Tibial artery (tissue), 4 donors: Measurements from ENCODE around the gene UBE2V1.

ENCODE experiments used
- DNase-seq, 2 donors: peaks; one replicate each; pipeline ENCODE4 v3.0.0-alpha.2; 2019
- H3K27ac ChIP-seq, 2 donors: fragments of 200-600 bp; sonication (generic) in 1 of 2; 1 replicate in 1 of 2; 2 replicates in 1 of 2; pipeline ENCODE4 v1.5.1; 2018 to 2019; ENCODE audit warnings: mild to moderate bottlenecking in 1 of 2
- H3K27me3 ChIP-seq, 2 donors: fragments of 200-600 bp; sonication (generic) in 1 of 2; one replicate each; pipeline versions ENCODE4 v1.5.1 to v1.6.0; 2016 to 2019
- H3K36me3 ChIP-seq, 3 donors: fragments of 200-600 bp; sonication (generic) in 2 of 3; one replicate each; pipeline ENCODE4 v1.5.1; 2016 to 2019; ENCODE audit warnings: mild to moderate bottlenecking in 2 of 3
- H3K4me1 ChIP-seq, 4 donors: fragments of 200-600 bp; sonication (generic) in 2 of 4; 1 replicate in 3 of 4; 2 replicates in 1 of 4; pipeline ENCODE4 v1.5.1; 2016 to 2019
- H3K4me3 ChIP-seq, 2 donors: fragments of 200-600 bp; sonication (generic) in 1 of 2; 1 replicate in 1 of 2; 2 replicates in 1 of 2; pipeline ENCODE4 v1.5.1; 2018 to 2019; ENCODE audit warnings: mild to moderate bottlenecking in 2 of 2
- H3K9me3 ChIP-seq, 3 donors: fragments of 200-600 bp; sonication (generic) in 1 of 3; one replicate each; pipeline ENCODE4 v1.5.1; 2016 to 2019
- intact Hi-C: fragments of 100-400 bp; cut with DNase I; formaldehyde crosslinking; loops from one replicate; pipeline ENCODE4 v1.15.0; 2023; ENCODE audit warnings: low total_unique reads
- TF ChIP-seq, protein P1 (sequence below), 2 experiments: fragments of 200-600 bp in 1 of 2; fragments of 450-650 bp in 1 of 2; IDR thresholded peaks; one replicate each; pipeline ENCODE4 v1.5.1; 2017 to 2019; ENCODE audit warnings: antibody characterized with exemption in 2 of 2, mild to moderate bottlenecking in 1 of 2, moderate library complexity in 1 of 2

Gene UBE2V1

DNA sequence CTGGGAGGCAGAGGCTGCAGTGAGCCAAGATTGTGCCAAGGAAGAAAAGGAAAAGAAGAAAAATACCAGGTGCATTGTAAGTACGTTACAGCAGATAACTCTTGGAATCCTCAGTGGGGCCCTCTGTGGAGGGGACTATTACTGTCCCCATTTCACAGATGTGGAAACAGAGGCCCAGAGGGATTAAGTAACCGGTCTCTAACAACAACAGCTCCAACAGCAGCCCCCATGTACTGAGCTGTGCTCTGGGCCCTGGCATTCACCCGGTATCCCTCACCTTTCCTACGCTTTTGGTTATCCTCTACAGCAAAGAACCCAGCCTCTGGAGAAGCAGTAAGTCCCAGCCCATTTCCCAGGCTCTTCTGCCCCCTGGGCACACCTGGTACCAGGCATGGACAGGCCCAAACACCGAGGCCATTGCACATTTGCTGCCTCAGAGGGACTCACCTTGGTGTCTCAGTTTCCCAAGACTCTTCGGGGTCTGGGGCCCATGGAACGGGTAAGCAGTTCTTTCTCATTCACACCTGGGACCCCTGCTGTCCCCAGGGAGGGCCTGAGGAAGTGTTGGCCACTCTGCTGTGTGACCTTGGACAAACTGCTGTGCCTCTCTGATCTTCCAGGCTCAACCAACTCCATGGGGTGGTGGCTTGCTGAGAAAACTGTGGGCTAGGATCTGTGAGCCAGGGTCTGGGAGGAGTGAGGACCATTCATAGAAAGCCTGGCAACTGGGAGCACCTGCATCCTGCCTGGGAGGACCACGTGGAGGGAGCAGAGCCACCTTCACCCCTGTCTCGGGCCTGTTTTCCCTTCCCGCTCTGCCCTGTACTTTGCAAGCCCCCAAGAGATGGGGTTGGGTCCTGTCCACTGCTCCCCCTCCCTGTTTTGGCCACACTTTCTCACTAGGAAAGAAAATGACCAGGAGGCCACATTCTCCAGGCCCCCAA, 70.3 kb downstream of the UBE2V1 start:
- peaks cover 0 to 13% (median 2%) of the 10 kb centered on the region in 4 donors for H3K4me1 ChIP-seq
- no peaks in the 10 kb centered on the region for H3K27me3 ChIP-seq
- no peaks in the 10 kb centered on the region for H3K36me3 ChIP-seq
- TF ChIP-seq, protein P1, sequence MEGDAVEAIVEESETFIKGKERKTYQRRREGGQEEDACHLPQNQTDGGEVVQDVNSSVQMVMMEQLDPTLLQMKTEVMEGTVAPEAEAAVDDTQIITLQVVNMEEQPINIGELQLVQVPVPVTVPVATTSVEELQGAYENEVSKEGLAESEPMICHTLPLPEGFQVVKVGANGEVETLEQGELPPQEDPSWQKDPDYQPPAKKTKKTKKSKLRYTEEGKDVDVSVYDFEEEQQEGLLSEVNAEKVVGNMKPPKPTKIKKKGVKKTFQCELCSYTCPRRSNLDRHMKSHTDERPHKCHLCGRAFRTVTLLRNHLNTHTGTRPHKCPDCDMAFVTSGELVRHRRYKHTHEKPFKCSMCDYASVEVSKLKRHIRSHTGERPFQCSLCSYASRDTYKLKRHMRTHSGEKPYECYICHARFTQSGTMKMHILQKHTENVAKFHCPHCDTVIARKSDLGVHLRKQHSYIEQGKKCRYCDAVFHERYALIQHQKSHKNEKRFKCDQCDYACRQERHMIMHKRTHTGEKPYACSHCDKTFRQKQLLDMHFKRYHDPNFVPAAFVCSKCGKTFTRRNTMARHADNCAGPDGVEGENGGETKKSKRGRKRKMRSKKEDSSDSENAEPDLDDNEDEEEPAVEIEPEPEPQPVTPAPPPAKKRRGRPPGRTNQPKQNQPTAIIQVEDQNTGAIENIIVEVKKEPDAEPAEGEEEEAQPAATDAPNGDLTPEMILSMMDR (IDR thresholded peaks at IDR 0.05), result no peak
- intact Hi-C loops, result no loop called here
- no peak for DNase-seq
- no peak overlapping the region for H3K4me3 ChIP-seq
- no peak overlapping the region for H3K27ac ChIP-seq
- H3K9me3 ChIP-seq, result no peaks in the 10 kb centered on the region

DNA sequence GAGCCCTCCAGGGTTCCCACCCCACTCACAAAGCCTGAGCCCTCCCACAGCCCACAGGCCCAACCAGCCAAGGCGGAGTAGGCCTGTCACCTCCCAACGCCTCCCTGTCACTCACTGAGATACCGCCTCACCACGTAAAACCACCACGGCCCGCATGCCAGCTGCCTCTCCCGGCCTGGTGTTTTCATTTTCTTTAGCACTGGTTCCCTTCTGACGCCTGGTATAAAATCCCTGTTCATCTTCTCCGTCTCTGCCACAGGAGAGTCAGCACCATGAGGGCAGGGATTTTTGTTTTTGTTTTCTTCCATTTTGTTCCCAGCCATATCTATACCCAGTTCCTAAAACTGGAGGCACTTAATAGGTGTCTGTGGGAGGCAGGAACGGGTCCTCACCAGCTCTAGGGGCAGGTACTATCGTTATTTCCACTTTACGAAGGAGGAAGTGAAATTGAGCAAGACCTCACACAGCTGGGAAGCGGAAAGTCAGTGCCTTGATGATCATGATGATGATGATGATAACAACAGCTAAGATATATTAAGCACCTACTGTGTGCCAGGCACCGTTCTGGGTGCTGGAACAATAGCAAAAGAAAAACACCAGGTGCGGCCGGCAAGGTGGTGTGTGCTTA, 71.6 kb downstream of the UBE2V1 start:
- no peaks in the 10 kb centered on the region for H3K9me3 ChIP-seq
- peaks cover 0 to under 1% (median 0%) of the 10 kb centered on the region in 4 donors for H3K4me1 ChIP-seq
- intact Hi-C loops, result no loop called here
- no peak overlapping the region for H3K27ac ChIP-seq
- no peaks in the 10 kb centered on the region for H3K27me3 ChIP-seq
- no peak overlapping the region for H3K4me3 ChIP-seq
- TF ChIP-seq, protein P1 (IDR thresholded peaks at IDR 0.05), result no peak
- no peaks in the 10 kb centered on the region for H3K36me3 ChIP-seq
- no peak for DNase-seq

DNA sequence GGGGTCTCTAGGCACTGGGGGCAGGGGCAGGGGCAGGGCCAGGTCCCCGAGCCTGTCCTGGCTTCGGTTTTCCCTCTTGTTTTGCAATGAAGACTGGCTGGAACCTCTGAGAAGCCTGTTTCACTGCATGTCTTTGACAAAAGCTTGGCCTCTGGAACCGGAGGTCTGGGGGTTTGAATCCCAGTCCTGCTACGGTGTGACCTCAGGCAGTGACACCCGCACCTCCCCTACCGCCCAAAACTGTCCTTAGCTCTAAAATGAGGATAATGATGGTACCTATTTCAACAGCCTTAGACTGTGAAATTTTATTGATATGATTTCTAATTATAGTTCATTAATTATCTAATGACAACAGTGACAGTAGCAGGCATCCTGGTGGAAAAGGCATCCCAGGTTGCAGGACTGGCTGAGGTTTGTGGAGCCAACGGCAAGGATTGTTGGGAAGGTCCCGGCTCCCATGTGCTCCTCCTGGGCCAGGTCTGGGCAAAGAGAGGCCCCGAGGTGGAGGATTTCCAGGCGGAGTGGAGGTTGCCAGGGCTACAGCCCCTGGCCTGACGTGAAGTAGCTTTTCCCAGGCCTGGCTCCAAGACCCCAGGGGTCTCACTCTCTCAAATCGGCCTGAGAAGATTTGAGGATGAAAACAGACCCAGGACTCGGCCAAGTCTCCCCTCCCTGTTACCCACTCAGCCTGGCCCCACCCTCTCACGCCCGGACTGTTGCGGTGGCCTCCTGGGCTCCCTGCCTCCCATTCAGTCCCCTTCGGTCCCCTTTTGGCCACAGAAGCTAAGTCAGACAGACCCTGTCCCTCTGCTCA, 72.3 kb downstream of the UBE2V1 start:
- H3K9me3 ChIP-seq, result no peaks in the 10 kb centered on the region
- no peak overlapping the region for H3K4me3 ChIP-seq
- no peak overlapping the region for H3K27ac ChIP-seq
- H3K4me1 ChIP-seq, result peaks cover 0 to 2% (median 0%) of the 10 kb centered on the region in 4 donors
- DNase-seq, result no peak
- TF ChIP-seq, protein P1 (IDR thresholded peaks at IDR 0.05), result no peak
- no peaks in the 10 kb centered on the region for H3K27me3 ChIP-seq
- H3K36me3 ChIP-seq, result no peaks in the 10 kb centered on the region
- intact Hi-C loops, result no loop called here

DNA sequence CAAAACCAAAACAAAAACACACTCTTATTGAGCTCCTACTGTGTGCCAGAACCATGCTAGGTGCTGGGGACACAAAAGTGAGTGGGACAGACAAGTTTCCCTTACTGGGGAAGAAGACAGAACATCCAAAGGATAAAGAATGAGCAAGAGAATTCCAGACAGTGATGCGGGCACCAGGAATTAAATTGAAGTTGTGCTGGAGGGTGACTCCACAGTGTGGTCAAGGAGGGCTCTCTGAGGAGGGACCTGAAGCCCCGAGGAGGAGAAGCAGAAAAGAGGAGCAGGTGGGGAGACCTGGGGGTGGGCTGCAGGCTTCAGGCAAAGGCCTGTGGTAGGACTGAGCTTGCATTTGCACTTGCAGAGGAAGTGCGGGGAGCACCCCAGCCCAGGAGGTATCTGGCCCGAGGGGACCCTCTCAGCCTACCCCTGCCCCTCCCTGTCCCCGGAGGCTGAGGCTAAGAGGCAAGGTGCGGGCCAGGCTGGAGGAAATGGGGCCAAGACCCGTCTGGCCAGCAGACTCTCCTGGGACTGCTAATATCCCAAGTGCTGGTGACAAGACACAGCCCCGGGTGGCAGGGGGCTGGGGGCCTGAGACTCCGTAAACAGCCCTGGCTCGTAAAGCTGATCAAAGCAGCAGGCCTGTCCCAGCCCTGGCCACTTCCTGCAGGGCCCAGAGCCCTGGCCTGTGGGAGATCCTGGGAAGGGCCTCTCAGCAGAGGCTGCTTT, 73.1 kb downstream of the UBE2V1 start:
- H3K4me1 ChIP-seq, result peaks cover 0 to 10% (median 3%) of the 10 kb centered on the region in 4 donors
- H3K9me3 ChIP-seq, result no peaks in the 10 kb centered on the region
- TF ChIP-seq, protein P1 (IDR thresholded peaks at IDR 0.05), result no peak
- H3K36me3 ChIP-seq, result no peaks in the 10 kb centered on the region
- intact Hi-C loops, result no loop called here
- no peak overlapping the region for H3K4me3 ChIP-seq
- no peaks in the 10 kb centered on the region for H3K27me3 ChIP-seq
- DNase-seq, result no peak
- no peak overlapping the region for H3K27ac ChIP-seq

DNA sequence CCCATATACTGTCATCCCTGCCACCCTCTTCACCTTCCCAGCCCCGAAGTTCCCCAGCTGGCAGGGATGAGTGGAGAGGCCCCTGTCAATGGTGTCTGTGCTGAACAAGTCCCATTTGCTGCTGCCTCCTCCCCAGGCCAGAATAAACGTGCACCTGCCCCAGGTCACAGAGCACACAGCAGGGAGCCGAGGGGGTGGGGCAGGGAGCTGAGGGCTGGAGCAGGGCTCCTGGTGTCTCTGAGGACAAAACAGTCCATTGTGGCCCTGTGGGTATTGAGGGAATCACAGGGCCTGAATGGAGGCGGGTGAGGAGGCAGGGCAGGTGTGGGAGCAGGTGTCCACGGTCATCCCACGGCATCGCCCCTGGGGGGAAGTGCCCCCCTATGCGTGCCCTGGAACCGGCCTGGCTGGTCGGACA, 74.4 kb downstream of the UBE2V1 start:
- no peak for DNase-seq
- H3K36me3 ChIP-seq, result no peaks in the 10 kb centered on the region
- no peak overlapping the region for H3K27ac ChIP-seq
- H3K27me3 ChIP-seq, result no peaks in the 10 kb centered on the region
- intact Hi-C loops, result no loop called here
- H3K4me1 ChIP-seq, result peaks cover 0 to 23% (median 13%) of the 10 kb centered on the region in 4 donors
- TF ChIP-seq, protein P1 (IDR thresholded peaks at IDR 0.05), result no peak
- H3K9me3 ChIP-seq, result no peaks in the 10 kb centered on the region
- no peak overlapping the region for H3K4me3 ChIP-seq
